Measurements from ENCODE around the gene ELF1. TPM values are rescaled to one million over a fixed set of nuclear protein-coding genes. Genes with fewer than 3 reads are reported as not detected.

The ELF1 gene
- total RNA-seq, 1 experiment from 2014 or later: 18.7 TPM

GRCh38 chr13:41017817-41018601, 1.1 kb downstream of the ELF1 start:
- Mint-ChIP-seq H3K27me3 (ENCODE audit: low read depth) (no peaks in the 10 kb centered on the region), H3K9me3 (no peaks in the 10 kb centered on the region), H3K36me3 (no peaks in the 10 kb centered on the region), H3K27ac (no peak overlapping the region), H3K4me3 (no peak overlapping the region), H3K4me1 (peaks cover 59% of the 10 kb centered on the region)
- ChIA-PET CTCF (no interaction called here), POLR2A (no interaction called here)
- DNase-seq (ENCODE audit: low spot score) (no peak), ATAC-seq (no peak)
- TF ChIP-seq ZMAT4 (CRISPR knock-in tag; IDR thresholded peaks at IDR 0.05): no peak
- TF ChIP-seq ERG (CRISPR knock-in tag; IDR thresholded peaks at IDR 0.05): no peak
- TF ChIP-seq TCF7 (CRISPR knock-in tag; IDR thresholded peaks at IDR 0.05; ENCODE audit: low read depth): no peak
- no peak for TF ChIP-seq MXD4 (CRISPR knock-in tag; IDR thresholded peaks at IDR 0.05; ENCODE audit: borderline replicate concordance)
- TF ChIP-seq, protein P1, sequence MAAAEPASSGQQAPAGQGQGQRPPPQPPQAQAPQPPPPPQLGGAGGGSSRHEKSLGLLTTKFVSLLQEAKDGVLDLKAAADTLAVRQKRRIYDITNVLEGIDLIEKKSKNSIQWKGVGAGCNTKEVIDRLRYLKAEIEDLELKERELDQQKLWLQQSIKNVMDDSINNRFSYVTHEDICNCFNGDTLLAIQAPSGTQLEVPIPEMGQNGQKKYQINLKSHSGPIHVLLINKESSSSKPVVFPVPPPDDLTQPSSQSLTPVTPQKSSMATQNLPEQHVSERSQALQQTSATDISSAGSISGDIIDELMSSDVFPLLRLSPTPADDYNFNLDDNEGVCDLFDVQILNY (CRISPR knock-in tag; IDR thresholded peaks at IDR 0.05): no peak
- no peak for TF ChIP-seq ATF1 (CRISPR knock-in tag; IDR thresholded peaks at IDR 0.05)
- TF ChIP-seq RORB (CRISPR knock-in tag; IDR thresholded peaks at IDR 0.05): no peak
- TF ChIP-seq, protein P2, sequence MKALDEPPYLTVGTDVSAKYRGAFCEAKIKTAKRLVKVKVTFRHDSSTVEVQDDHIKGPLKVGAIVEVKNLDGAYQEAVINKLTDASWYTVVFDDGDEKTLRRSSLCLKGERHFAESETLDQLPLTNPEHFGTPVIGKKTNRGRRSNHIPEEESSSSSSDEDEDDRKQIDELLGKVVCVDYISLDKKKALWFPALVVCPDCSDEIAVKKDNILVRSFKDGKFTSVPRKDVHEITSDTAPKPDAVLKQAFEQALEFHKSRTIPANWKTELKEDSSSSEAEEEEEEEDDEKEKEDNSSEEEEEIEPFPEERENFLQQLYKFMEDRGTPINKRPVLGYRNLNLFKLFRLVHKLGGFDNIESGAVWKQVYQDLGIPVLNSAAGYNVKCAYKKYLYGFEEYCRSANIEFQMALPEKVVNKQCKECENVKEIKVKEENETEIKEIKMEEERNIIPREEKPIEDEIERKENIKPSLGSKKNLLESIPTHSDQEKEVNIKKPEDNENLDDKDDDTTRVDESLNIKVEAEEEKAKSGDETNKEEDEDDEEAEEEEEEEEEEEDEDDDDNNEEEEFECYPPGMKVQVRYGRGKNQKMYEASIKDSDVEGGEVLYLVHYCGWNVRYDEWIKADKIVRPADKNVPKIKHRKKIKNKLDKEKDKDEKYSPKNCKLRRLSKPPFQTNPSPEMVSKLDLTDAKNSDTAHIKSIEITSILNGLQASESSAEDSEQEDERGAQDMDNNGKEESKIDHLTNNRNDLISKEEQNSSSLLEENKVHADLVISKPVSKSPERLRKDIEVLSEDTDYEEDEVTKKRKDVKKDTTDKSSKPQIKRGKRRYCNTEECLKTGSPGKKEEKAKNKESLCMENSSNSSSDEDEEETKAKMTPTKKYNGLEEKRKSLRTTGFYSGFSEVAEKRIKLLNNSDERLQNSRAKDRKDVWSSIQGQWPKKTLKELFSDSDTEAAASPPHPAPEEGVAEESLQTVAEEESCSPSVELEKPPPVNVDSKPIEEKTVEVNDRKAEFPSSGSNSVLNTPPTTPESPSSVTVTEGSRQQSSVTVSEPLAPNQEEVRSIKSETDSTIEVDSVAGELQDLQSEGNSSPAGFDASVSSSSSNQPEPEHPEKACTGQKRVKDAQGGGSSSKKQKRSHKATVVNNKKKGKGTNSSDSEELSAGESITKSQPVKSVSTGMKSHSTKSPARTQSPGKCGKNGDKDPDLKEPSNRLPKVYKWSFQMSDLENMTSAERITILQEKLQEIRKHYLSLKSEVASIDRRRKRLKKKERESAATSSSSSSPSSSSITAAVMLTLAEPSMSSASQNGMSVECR (CRISPR knock-in tag; IDR thresholded peaks at IDR 0.05; ENCODE audit: borderline replicate concordance): no peak
- TF ChIP-seq ZNF219 (CRISPR knock-in tag; IDR thresholded peaks at IDR 0.05; ENCODE audit: borderline replicate concordance): no peak
- TF ChIP-seq CREB1 (CRISPR knock-in tag; IDR thresholded peaks at IDR 0.05): no peak
- TF ChIP-seq CTCF (IDR thresholded peaks at IDR 0.05): no peak
- TF ChIP-seq ZNF532 (CRISPR knock-in tag; IDR thresholded peaks at IDR 0.05; ENCODE audit: borderline replicate concordance): no peak
- TF ChIP-seq, protein P3, sequence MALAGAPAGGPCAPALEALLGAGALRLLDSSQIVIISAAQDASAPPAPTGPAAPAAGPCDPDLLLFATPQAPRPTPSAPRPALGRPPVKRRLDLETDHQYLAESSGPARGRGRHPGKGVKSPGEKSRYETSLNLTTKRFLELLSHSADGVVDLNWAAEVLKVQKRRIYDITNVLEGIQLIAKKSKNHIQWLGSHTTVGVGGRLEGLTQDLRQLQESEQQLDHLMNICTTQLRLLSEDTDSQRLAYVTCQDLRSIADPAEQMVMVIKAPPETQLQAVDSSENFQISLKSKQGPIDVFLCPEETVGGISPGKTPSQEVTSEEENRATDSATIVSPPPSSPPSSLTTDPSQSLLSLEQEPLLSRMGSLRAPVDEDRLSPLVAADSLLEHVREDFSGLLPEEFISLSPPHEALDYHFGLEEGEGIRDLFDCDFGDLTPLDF (CRISPR knock-in tag; IDR thresholded peaks at IDR 0.05): no peak
- TF ChIP-seq ZBTB43 (CRISPR knock-in tag; IDR thresholded peaks at IDR 0.05): no peak
- no peak for TF ChIP-seq SMAD3 (CRISPR knock-in tag; IDR thresholded peaks at IDR 0.05; ENCODE audit: borderline replicate concordance)
- no peak for TF ChIP-seq ZNF671 (CRISPR knock-in tag; IDR thresholded peaks at IDR 0.05)
- TF ChIP-seq NR3C1 (CRISPR knock-in tag; conservative IDR thresholded peaks at IDR 0.05; ENCODE audit: low read depth): no peak

Data from WTC11 (cell line).